PC-3 (cell line): ENCODE measurements around the gene MYO1F. TPM values are rescaled to one million over a fixed set of nuclear protein-coding genes. Genes with fewer than 3 reads are reported as not detected.

Source experiments
- ATAC-seq: fragments of 200-7000 bp; cut with Tn5 transposase; 2 replicates; pipeline ENCODE4 v1.9.1; 2020; ENCODE audit warnings: mild to moderate bottlenecking, moderate library complexity
- BruUV-seq: library from RNA; stranded (reverse); fragments of 400-500 nt; replicated peaks from 2 replicates; lab custom pipeline; 2021; lab: Mats Ljungman, UMichigan
- CTCF ChIA-PET: fragments of 300-600 bp; sonication (Branson Sonifier 250); formaldehyde crosslinking; loops from one replicate; lab custom pipeline; 2022; ENCODE audit warnings: antibody characterized with exemption; lab: Charles Lee
- POLR2A ChIA-PET: fragments of 300-600 bp; sonication (Branson Sonifier 250); formaldehyde crosslinking; loops from one replicate; lab custom pipeline; 2022; ENCODE audit warnings: antibody characterized with exemption; ENCODE audit not compliant: unreplicated experiment; lab: Charles Lee
- DNase-seq: peaks from one replicate; pipeline ENCODE4 v3.0.0-alpha.2; 2015
- H2AFZ ChIP-seq: fragments of 300-600 bp; sonication (generic); 2 replicates; pipeline ENCODE4 v1.6.0; 2016; ENCODE audit warnings: antibody characterized with exemption, low read length
- H3F3A ChIP-seq: fragments of 300-600 bp; sonication (generic); one replicate; pipeline ENCODE4 v1.6.0; 2017; ENCODE audit warnings: antibody characterized with exemption, low read length, control low read depth, mild to moderate bottlenecking; ENCODE audit not compliant: unreplicated experiment
- H3K27ac ChIP-seq: fragments of 300-600 bp; sonication (generic); 2 replicates; pipeline ENCODE4 v1.5.1; 2016; ENCODE audit warnings: mild to moderate bottlenecking, low read length
- H3K27me3 ChIP-seq: fragments of 300-600 bp; sonication (generic); 2 replicates; pipeline ENCODE4 v1.6.1; 2016; ENCODE audit warnings: low read length, mixed read lengths
- H3K36me3 ChIP-seq: fragments of 300-600 bp; sonication (generic); 2 replicates; pipeline ENCODE4 v1.6.1; 2016; ENCODE audit warnings: low read depth, mixed run types, low read length, mixed read lengths
- H3K4me1 ChIP-seq: fragments of 300-600 bp; sonication (generic); 2 replicates; pipeline ENCODE4 v1.5.1; 2016; ENCODE audit warnings: low read length; ENCODE audit not compliant: insufficient read depth
- H3K4me2 ChIP-seq: fragments of 300-600 bp; sonication (generic); 2 replicates; pipeline ENCODE4 v1.6.0; 2016; ENCODE audit warnings: low read length
- H3K4me3 ChIP-seq: fragments of 300-600 bp; sonication (generic); 2 replicates; pipeline ENCODE4 v1.5.1; 2016; ENCODE audit warnings: mild to moderate bottlenecking, low read length, mixed read lengths
- H3K79me2 ChIP-seq: fragments of 300-600 bp; sonication (generic); 2 replicates; pipeline ENCODE4 v1.6.1; 2017; ENCODE audit warnings: low read length, mixed read lengths
- H3K9ac ChIP-seq: fragments of 300-600 bp; sonication (generic); 2 replicates; pipeline ENCODE4 v1.6.0; 2016; ENCODE audit warnings: mild to moderate bottlenecking, low read length
- H3K9me2 ChIP-seq: fragments of 300-600 bp; sonication (generic); replicated peaks from 2 replicates; pipeline ENCODE4 v1.6.1; 2016; ENCODE audit warnings: mixed run types, low read length, mixed read lengths
- H3K9me3 ChIP-seq: fragments of 300-600 bp; sonication (generic); 2 replicates; pipeline ENCODE4 v1.6.1; 2016; ENCODE audit warnings: low read length, mixed read lengths
- H4K20me1 ChIP-seq: fragments of 300-600 bp; sonication (generic); 2 replicates; pipeline ENCODE4 v1.6.1; 2016; ENCODE audit warnings: low read length, mixed read lengths
- CTCF ChIP-seq: fragments of 300-600 bp; sonication (generic); conservative IDR thresholded peaks from 2 replicates; pipeline ENCODE4 v1.5.1; 2017; ENCODE audit warnings: antibody characterized with exemption, low read depth, mild to moderate bottlenecking, low read length
- EZH2 ChIP-seq: fragments of 300-600 bp; sonication (generic); IDR thresholded peaks from one replicate; pipeline ENCODE4 v1.6.1; 2017; ENCODE audit warnings: antibody characterized with exemption, mild to moderate bottlenecking, low read length; ENCODE audit not compliant: unreplicated experiment
- EZH2phosphoT487 ChIP-seq: fragments of 300-600 bp; sonication (generic); IDR thresholded peaks from 2 replicates; pipeline ENCODE4 v1.6.1; 2018; ENCODE audit warnings: mild to moderate bottlenecking, antibody characterized with exemption, low read length, borderline replicate concordance
- intact Hi-C: fragments of 100-400 bp; cut with micrococcal nuclease; formaldehyde crosslinking; loops from 2 replicates; pipeline ENCODE4 v1.9.0; 2023
- total RNA-seq: library from RNA; depleted of rRNA; stranded (reverse); fragments of >200 nt; gene quantifications from 2 replicates; pipeline ENCODE4 v1.2.3, GENCODE V29; 2014

Gene MYO1F
- total RNA-seq, 1 experiment from 2014 or later, result 2.0 TPM

GRCh38 chr19:8485561-8486371 is 91.5 kb downstream of the MYO1F start:
- Histone ChIP-seq H3K9ac (no peak overlapping the region), H3K4me1 (no peaks in the 10 kb centered on the region), H3K4me2 (no peak overlapping the region), H3F3A (no peaks in the 10 kb centered on the region), H3K4me3 (no peak overlapping the region), H3K27ac (no peak overlapping the region), H3K79me2 (peaks cover 30% of the 10 kb centered on the region), H3K9me2 (no peaks in the 10 kb centered on the region), H3K9me3 (no peaks in the 10 kb centered on the region), H4K20me1 (peaks cover 39% of the 10 kb centered on the region), H2AFZ (no peak overlapping the region), H3K27me3 (no peaks in the 10 kb centered on the region), H3K36me3 (peaks cover 70% of the 10 kb centered on the region)
- ATAC-seq, result no peak
- TF ChIP-seq CTCF, result no peak
- no peak for TF ChIP-seq EZH2
- no peak for TF ChIP-seq EZH2phosphoT487
- POLR2A ChIA-PET, result no interaction called here
- DNase-seq, result no peak
- no TSS peak for BruUV-seq
- intact Hi-C loops, result no loop called here
- CTCF ChIA-PET, result interaction anchor here (0.6 kb wide), 1 partner anchor 96 kb away, joined by 3 read pairs; no protein-coding TSS in a partner anchor

GRCh38 chr19:8484331-8484894 is 92.8 kb downstream of the MYO1F start:
- no peak overlapping the region for H2AFZ ChIP-seq
- intact Hi-C loops, result no loop called here

More at GRCh38 chr19:8484331-8484894, 92.8 kb downstream of the MYO1F start:
- no peaks in the 10 kb centered on the region for H3K4me1 ChIP-seq
- DNase-seq, result no peak
- no peaks in the 10 kb centered on the region for H3K9me2 ChIP-seq
- no TSS peak for BruUV-seq
- no peak overlapping the region for H3K27ac ChIP-seq
- H3K9ac ChIP-seq, result no peak overlapping the region
- ChIA-PET POLR2A (no interaction called here), CTCF (interaction anchor here (0.7 kb wide), 1 partner anchor 32 kb away, joined by 6 read pairs; no protein-coding TSS in a partner anchor)
- no peaks in the 10 kb centered on the region for H3K27me3 ChIP-seq
- peaks cover 38% of the 10 kb centered on the region for H3K79me2 ChIP-seq
- no peak overlapping the region for H3K4me3 ChIP-seq
- H3K36me3 ChIP-seq, result peaks cover 70% of the 10 kb centered on the region
- H3K4me2 ChIP-seq, result no peak overlapping the region
- H4K20me1 ChIP-seq, result peaks cover 45% of the 10 kb centered on the region
- no peaks in the 10 kb centered on the region for H3K9me3 ChIP-seq
- no peak for ATAC-seq
- no peaks in the 10 kb centered on the region for H3F3A ChIP-seq
- TF ChIP-seq EZH2phosphoT487, result no peak
- no peak for TF ChIP-seq EZH2
- TF ChIP-seq CTCF, result no peak
